Esophagus muscularis mucosa (tissue), 3 donors: ENCODE measurements around the gene FAHD2A.

ENCODE experiments used
- POLR2A ChIP-seq: fragments of 450-650 bp; IDR thresholded peaks from one replicate; pipeline ENCODE4 v1.6.1; 2017; ENCODE audit warnings: antibody characterized with exemption, moderate library complexity, mild to moderate bottlenecking, low read depth
- TF ChIP-seq, protein P1 (sequence below), 3 experiments: fragments of 200-600 bp in 2 of 3; fragments of 450-650 bp in 1 of 3; sonication (generic) in 2 of 3; IDR thresholded peaks; one replicate each; pipeline ENCODE4 v1.5.1; 2017 to 2019; ENCODE audit warnings: antibody characterized with exemption in 3 of 3, mild to moderate bottlenecking in 2 of 3, moderate library complexity in 1 of 3

DNA sequence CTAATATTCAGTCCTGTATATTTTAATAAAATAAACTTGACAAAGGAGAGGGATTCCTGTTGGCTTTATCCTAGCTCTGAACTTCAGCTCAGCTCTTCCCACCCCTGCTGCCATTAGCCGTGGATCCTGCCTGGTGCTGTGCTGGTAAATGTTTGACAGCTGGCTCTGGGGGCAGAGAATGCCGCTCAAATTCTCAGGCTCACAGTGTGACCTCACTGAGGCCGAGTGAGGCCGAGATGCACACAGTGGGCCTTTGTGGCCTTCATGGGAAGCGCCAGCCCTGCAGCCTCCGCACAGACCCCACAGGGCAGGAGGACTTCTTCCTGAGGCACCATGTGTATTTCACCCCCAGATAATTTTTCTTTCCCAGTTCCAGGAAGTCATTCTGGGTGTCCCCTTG lies 16.5 kb upstream of the FAHD2A start:
- TF ChIP-seq, protein P1, sequence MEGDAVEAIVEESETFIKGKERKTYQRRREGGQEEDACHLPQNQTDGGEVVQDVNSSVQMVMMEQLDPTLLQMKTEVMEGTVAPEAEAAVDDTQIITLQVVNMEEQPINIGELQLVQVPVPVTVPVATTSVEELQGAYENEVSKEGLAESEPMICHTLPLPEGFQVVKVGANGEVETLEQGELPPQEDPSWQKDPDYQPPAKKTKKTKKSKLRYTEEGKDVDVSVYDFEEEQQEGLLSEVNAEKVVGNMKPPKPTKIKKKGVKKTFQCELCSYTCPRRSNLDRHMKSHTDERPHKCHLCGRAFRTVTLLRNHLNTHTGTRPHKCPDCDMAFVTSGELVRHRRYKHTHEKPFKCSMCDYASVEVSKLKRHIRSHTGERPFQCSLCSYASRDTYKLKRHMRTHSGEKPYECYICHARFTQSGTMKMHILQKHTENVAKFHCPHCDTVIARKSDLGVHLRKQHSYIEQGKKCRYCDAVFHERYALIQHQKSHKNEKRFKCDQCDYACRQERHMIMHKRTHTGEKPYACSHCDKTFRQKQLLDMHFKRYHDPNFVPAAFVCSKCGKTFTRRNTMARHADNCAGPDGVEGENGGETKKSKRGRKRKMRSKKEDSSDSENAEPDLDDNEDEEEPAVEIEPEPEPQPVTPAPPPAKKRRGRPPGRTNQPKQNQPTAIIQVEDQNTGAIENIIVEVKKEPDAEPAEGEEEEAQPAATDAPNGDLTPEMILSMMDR (IDR thresholded peaks at IDR 0.05): no peak
- TF ChIP-seq POLR2A: no peak
